Suprapubic skin (tissue), 4 donors: ENCODE measurements around the gene ERAS.
A peak's percentile ranks its signal among the peaks of the same experiment; 100 is the strongest.

Source experiments
- CTCF ChIP-seq, 2 donors: fragments of 200-600 bp in 1 of 2; fragments of 450-650 bp in 1 of 2; sonication (generic) in 1 of 2; IDR thresholded peaks; one replicate each; pipeline ENCODE4 v1.5.1; 2016 to 2019; ENCODE audit warnings: antibody characterized with exemption in 2 of 2, mild to moderate bottlenecking in 1 of 2, moderate library complexity in 1 of 2
- POLR2A ChIP-seq, 2 donors: fragments of 450-650 bp; IDR thresholded peaks; one replicate each; pipeline ENCODE4 v1.6.1; 2017; ENCODE audit warnings: antibody characterized with exemption in 2 of 2, mild to moderate bottlenecking in 2 of 2, moderate library complexity in 2 of 2
- POLR2AphosphoS5 ChIP-seq, 3 donors: sonication (generic); formaldehyde crosslinking; IDR thresholded peaks; one replicate each; pipeline ENCODE4 v1.6.1; 2017; ENCODE audit warnings: antibody characterized with exemption in 3 of 3

DNA sequence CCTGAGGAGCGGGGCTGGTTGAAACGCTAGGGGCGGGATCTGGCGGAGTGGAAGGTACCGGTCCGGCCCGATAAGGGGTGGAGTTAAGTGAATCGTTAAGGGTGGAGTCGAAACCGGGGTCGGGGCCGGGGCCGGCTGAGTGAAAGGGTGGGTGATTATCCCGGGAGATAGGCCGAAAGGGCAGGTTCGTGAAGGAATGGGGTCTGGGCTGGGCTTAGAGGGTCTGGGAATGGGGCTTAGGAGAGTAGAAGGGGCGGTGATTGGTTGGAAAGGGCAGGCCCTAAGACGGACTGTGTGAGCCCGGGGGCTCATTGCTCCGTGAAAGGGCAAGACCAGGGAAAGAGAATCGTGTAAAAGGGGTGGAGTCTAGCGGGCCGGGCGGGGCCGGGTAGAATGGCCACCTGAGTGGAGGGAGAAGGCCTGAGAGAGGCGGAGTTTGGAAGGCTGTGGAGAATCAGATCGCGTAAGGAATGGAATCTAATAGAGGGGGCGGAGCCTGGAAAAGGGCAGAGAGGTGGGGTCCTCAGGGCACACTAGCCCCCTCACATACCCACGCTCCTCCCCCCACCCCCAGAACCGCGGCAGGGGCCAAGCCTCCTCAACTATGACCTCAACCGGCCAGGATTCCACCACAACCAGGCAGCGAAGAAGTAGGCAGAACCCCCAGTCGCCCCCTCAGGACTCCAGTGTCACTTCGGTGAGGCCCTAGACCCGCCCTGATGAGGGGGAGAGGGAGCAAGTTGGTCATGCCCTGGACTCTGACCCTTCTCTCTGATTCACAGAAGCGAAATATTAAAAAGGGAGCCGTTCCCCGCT lies 24.0 kb upstream of the ERAS start:
- TF ChIP-seq CTCF (IDR thresholded peaks at IDR 0.05) (no peak), POLR2AphosphoS5 (IDR thresholded peaks at IDR 0.05) (no peak), POLR2A (IDR thresholded peaks at IDR 0.05) (peak in 1 of 2 donors; percentile 35)
